Measurements from ENCODE around the gene PDSS2.

DNA sequence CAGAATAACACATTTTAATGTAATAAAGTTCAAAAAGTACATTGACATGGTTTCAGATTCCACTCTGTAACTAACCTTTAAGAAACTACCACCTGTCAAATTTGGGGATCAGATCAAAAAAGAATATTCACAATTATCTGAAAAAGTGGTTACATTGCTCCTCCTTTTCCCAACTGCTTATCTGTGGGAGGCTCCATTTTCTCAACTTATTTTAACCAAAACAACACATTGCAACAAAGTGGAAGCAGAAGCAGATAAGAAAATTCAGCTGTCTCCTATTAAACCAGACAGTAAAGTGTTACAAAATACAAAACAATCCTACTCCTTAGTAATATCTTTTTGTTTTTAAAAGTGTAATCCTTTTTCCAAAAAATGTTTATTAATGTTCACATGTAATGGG is 61.4 kb downstream of the PDSS2 start:
- TF ChIP-seq, protein P1, sequence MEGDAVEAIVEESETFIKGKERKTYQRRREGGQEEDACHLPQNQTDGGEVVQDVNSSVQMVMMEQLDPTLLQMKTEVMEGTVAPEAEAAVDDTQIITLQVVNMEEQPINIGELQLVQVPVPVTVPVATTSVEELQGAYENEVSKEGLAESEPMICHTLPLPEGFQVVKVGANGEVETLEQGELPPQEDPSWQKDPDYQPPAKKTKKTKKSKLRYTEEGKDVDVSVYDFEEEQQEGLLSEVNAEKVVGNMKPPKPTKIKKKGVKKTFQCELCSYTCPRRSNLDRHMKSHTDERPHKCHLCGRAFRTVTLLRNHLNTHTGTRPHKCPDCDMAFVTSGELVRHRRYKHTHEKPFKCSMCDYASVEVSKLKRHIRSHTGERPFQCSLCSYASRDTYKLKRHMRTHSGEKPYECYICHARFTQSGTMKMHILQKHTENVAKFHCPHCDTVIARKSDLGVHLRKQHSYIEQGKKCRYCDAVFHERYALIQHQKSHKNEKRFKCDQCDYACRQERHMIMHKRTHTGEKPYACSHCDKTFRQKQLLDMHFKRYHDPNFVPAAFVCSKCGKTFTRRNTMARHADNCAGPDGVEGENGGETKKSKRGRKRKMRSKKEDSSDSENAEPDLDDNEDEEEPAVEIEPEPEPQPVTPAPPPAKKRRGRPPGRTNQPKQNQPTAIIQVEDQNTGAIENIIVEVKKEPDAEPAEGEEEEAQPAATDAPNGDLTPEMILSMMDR (IDR thresholded peaks at IDR 0.05; ENCODE audit: low read length), result no peak
- TF ChIP-seq EZH2 (IDR thresholded peaks at IDR 0.05; ENCODE audit: borderline replicate concordance, low read length), result no peak

All from OCI-LY1 (cell line).